Measurements from ENCODE around the gene APOA4. TPM values are rescaled to one million over a fixed set of nuclear protein-coding genes. Genes with fewer than 3 reads are reported as not detected.

APOA4 gene
- total and polyA plus RNA-seq, 2 of the 13 experiments (the other 11 are each of a cell fraction or from before 2014, with no cell fraction given) = 3.8 to 7.2 TPM

GRCh38 chr11:116825854-116826750 lies 3.0 kb upstream of the APOA4 start (continued):
- TF ChIP-seq ZNF180 (CRISPR knock-in tag; IDR thresholded peaks at IDR 0.05; ENCODE audit: borderline replicate concordance, low read depth) = 0 out of 2 replicates have a peak, but pooled peaks have one; percentile 52
- TF ChIP-seq ZSCAN5A (CRISPR knock-in tag; IDR thresholded peaks at IDR 0.05; ENCODE audit: borderline replicate concordance) = no peak
- TF ChIP-seq ZNF136 (CRISPR knock-in tag; IDR thresholded peaks at IDR 0.05; ENCODE audit: low read depth) = peak; percentile 54; the same call in 1 of the 2 replicates
- no peak for TF ChIP-seq TARDBP (CRISPR knock-in tag; IDR thresholded peaks at IDR 0.05)
- TF ChIP-seq ZNF546 (CRISPR knock-in tag; conservative IDR thresholded peaks at IDR 0.05) = 0 out of 2 replicates have a peak, but pooled peaks have one; percentile 25
- peak; percentile 82 for TF ChIP-seq HNF4A (CRISPR knock-in tag; IDR thresholded peaks at IDR 0.05)
- TF ChIP-seq ZNF687 (CRISPR knock-in tag; IDR thresholded peaks at IDR 0.05) = peak; percentile 58; the same call in 1 of the 2 replicates
- TF ChIP-seq ZNF142 (CRISPR knock-in tag; IDR thresholded peaks at IDR 0.05) = peak; percentile 92
- TF ChIP-seq ZFP36 (IDR thresholded peaks at IDR 0.05; ENCODE audit: borderline replicate concordance, low read depth, low read length, partially characterized antibody) = peak; percentile 34
- TF ChIP-seq AGO2 (optimal IDR thresholded peaks at IDR 0.05; ENCODE audit: low read depth, low read length) = peak; percentile 22
- TF ChIP-seq ZNF746 (CRISPR knock-in tag; IDR thresholded peaks at IDR 0.05) = peak; percentile 14; the same call in 1 of the 2 replicates
- TF ChIP-seq ZSCAN29 (CRISPR knock-in tag; conservative IDR thresholded peaks at IDR 0.05) = no peak
- no peak for TF ChIP-seq CAMTA2 (CRISPR knock-in tag; IDR thresholded peaks at IDR 0.05; ENCODE audit: borderline replicate concordance)
- 0 out of 2 replicates have a peak, but pooled peaks have one; percentile 68 for TF ChIP-seq NCOA5 (CRISPR knock-in tag; IDR thresholded peaks at IDR 0.05)
- TF ChIP-seq HDAC2 (CRISPR knock-in tag; IDR thresholded peaks at IDR 0.05) = no peak; the same call in 1 of the 2 replicates

All from HepG2 (cell line).